HepG2 (cell line): ENCODE results near the gene CD9. TPM values are rescaled to one million over a fixed set of nuclear protein-coding genes. Genes with fewer than 3 reads are reported as not detected.

Source experiments
- BORCS8-MEF2B ChIP-seq: sonication (generic); formaldehyde crosslinking; IDR thresholded peaks from 2 replicates; pipeline ENCODE4 v1.8.0; 2022; ENCODE audit warnings: mild to moderate bottlenecking, missing genetic modification reagents
- CREM ChIP-seq, 2 experiments: sonication (generic) in 1 of 2; formaldehyde crosslinking in 1 of 2; IDR thresholded peaks; 2 replicates each; pipeline versions ENCODE4 v1.4.0 to v1.6.1; 2016 to 2020; ENCODE audit warnings: antibody characterized with exemption in 1 of 2, mild to moderate bottlenecking in 1 of 2, missing genetic modification reagents in 1 of 2
- DPF2 ChIP-seq: sonication (generic); formaldehyde crosslinking; IDR thresholded peaks from 2 replicates; pipeline ENCODE4 v1.4.0; 2020; ENCODE audit warnings: mild to moderate bottlenecking, low read depth, missing genetic modification reagents, borderline replicate concordance
- ELF1 ChIP-seq: sonication (generic); formaldehyde crosslinking; IDR thresholded peaks from 2 replicates; pipeline ENCODE4 v1.4.0; 2020; ENCODE audit warnings: missing genetic modification reagents
- ETV5 ChIP-seq: IDR thresholded peaks from 2 replicates; pipeline ENCODE4 v1.6.1; 2018; ENCODE audit warnings: missing biosample characterization, missing genetic modification reagents, inconsistent platforms, borderline replicate concordance
- GATAD2A ChIP-seq: IDR thresholded peaks from 2 replicates; pipeline ENCODE4 v1.6.1; 2016
- IKZF5 ChIP-seq: IDR thresholded peaks from 2 replicates; pipeline ENCODE4 v1.6.1; 2018; ENCODE audit warnings: missing genetic modification reagents, mild to moderate bottlenecking, missing compliant biosample characterization
- KLF16 ChIP-seq, 2 experiments: sonication (generic) in 1 of 2; formaldehyde crosslinking in 1 of 2; IDR thresholded peaks; 2 replicates each; pipeline versions ENCODE4 v1.6.1 to v1.8.0; 2016 to 2023; ENCODE audit warnings: missing genetic modification reagents in 2 of 2, missing compliant biosample characterization in 1 of 2
- NCOA2 ChIP-seq: sonication (generic); formaldehyde crosslinking; IDR thresholded peaks from 2 replicates; pipeline ENCODE4 v1.8.0; 2022; ENCODE audit warnings: inconsistent platforms
- NR2F6 ChIP-seq, 2 experiments: IDR thresholded peaks; 2 replicates each; pipeline ENCODE4 v1.6.1; 2016; ENCODE audit warnings: antibody characterized with exemption in 1 of 2, mild to moderate bottlenecking in 1 of 2
- PATZ1 ChIP-seq: sonication (generic); formaldehyde crosslinking; IDR thresholded peaks from 2 replicates; pipeline ENCODE4 v1.4.0; 2020; ENCODE audit warnings: missing genetic modification reagents
- PHF21A ChIP-seq: sonication (generic); formaldehyde crosslinking; IDR thresholded peaks from 2 replicates; pipeline ENCODE4 v1.5.0; 2020; ENCODE audit warnings: mild to moderate bottlenecking, missing genetic modification reagents
- RARA ChIP-seq: IDR thresholded peaks from 2 replicates; pipeline ENCODE4 v1.6.1; 2016; ENCODE audit warnings: missing genetic modification reagents, missing compliant biosample characterization
- RXRB ChIP-seq: IDR thresholded peaks from 2 replicates; pipeline ENCODE4 v1.6.1; 2016; ENCODE audit warnings: borderline replicate concordance, missing genetic modification reagents, missing compliant biosample characterization
- SOX6 ChIP-seq, 2 experiments: fragments of 450-650 bp in 1 of 2; sonication (generic) in 1 of 2; formaldehyde crosslinking in 1 of 2; IDR thresholded peaks; 2 replicates each; pipeline versions ENCODE4 v1.4.0 to v1.6.1; 2017 to 2020; ENCODE audit warnings: antibody characterized with exemption in 1 of 2, mild to moderate bottlenecking in 1 of 2, missing genetic modification reagents in 1 of 2
- SP5 ChIP-seq: IDR thresholded peaks from 2 replicates; pipeline ENCODE4 v1.6.1; 2016; ENCODE audit warnings: low read depth, borderline replicate concordance
- ZFP36L2 ChIP-seq: sonication (generic); formaldehyde crosslinking; IDR thresholded peaks from 2 replicates; pipeline ENCODE4 v1.4.0; 2020; ENCODE audit warnings: missing genetic modification reagents
- ZNF34 ChIP-seq: sonication (generic); formaldehyde crosslinking; IDR thresholded peaks from 2 replicates; pipeline ENCODE4 v1.4.0; 2020; ENCODE audit warnings: mild to moderate bottlenecking, missing genetic modification reagents, borderline replicate concordance
- ZNF350 ChIP-seq: sonication (generic); formaldehyde crosslinking; IDR thresholded peaks from 2 replicates; pipeline ENCODE4 v1.4.0; 2020; ENCODE audit warnings: mild to moderate bottlenecking, low read depth, missing genetic modification reagents, borderline replicate concordance
- ZNF609 ChIP-seq: sonication (generic); formaldehyde crosslinking; IDR thresholded peaks from 2 replicates; pipeline ENCODE4 v1.4.0; 2020; ENCODE audit warnings: mild to moderate bottlenecking, missing genetic modification reagents, borderline replicate concordance
- polyA plus RNA-seq, 8 experiments: library from polyadenylated mRNA; depleted of rRNA in 3 of 8; stranded (reverse) in 7 of 8; unstranded in 1 of 8; fragments of >200 nt; fragmentation: Illumina TruSeq in 4 of 8; extraction: Trizol in 4 of 8; gene quantifications; 2 replicates each; pipeline versions ENCODE4 v1.2.1 to v1.2.3, GENCODE V29; 2011 to 2016; ENCODE audit warnings: low read depth in 4 of 8, missing spikeins in 1 of 8, mixed read lengths in 1 of 8; ENCODE audit not compliant: insufficient read depth in 1 of 8
- total RNA-seq, 5 experiments: library from RNA; depleted of rRNA; stranded (reverse); fragments of >200 nt; fragmentation: Illumina TruSeq; extraction: Trizol; gene quantifications; 2 replicates each; pipeline ENCODE4 v1.2.3, GENCODE V29; 2016; ENCODE audit warnings: low read depth in 1 of 5

Gene CD9
- total and polyA plus RNA-seq, 2 of the 13 experiments (the other 11 are each of a cell fraction or from before 2014, with no cell fraction given) = 5.8 to 38.3 TPM

GRCh38 chr12:6235499-6235898 is 35.3 kb downstream of the CD9 start (continued):
- 0 out of 2 replicates have a peak, but pooled peaks have one; percentile 19 for TF ChIP-seq PHF21A
- peak; percentile 30; the same call in 1 of the 2 replicates for TF ChIP-seq IKZF5 (CRISPR knock-in tag)
- TF ChIP-seq DPF2 (CRISPR knock-in tag) = 0 out of 2 replicates have a peak, but pooled peaks have one; percentile 41
- peak; percentile 32; the same call in 1 of the 2 replicates for TF ChIP-seq ZNF609
- TF ChIP-seq ZNF34 (CRISPR knock-in tag) = no peak
- TF ChIP-seq SOX6 (IDR thresholded peaks at IDR 0.05) = no peak
- TF ChIP-seq SOX6 (CRISPR knock-in tag; IDR thresholded peaks at IDR 0.05) = peak; percentile 88
- peak; percentile 75; the same call in 1 of the 2 replicates for TF ChIP-seq ETV5 (CRISPR knock-in tag)
- peak; percentile 77 for TF ChIP-seq GATAD2A
- TF ChIP-seq ZNF350 = 0 out of 2 replicates have a peak, but pooled peaks have one; percentile 33
- no peak for TF ChIP-seq ZFP36L2
- peak; percentile 34; the same call in 1 of the 2 replicates for TF ChIP-seq NCOA2 (CRISPR knock-in tag)
- peak; percentile 47; the same call in 1 of the 2 replicates for TF ChIP-seq PATZ1 (CRISPR knock-in tag)
- no peak; the same call in 1 of the 2 replicates for TF ChIP-seq CREM (IDR thresholded peaks at IDR 0.05)
- no peak for TF ChIP-seq CREM (CRISPR knock-in tag; IDR thresholded peaks at IDR 0.05)
- TF ChIP-seq ELF1 (CRISPR knock-in tag) = peak; percentile 64
- TF ChIP-seq NR2F6 (IDR thresholded peaks at IDR 0.05) = no peak
- TF ChIP-seq NR2F6 (CRISPR knock-in tag; IDR thresholded peaks at IDR 0.05) = 0 out of 2 replicates have a peak, but pooled peaks have one; percentile 37
- TF ChIP-seq BORCS8-MEF2B (CRISPR knock-in tag) = no peak
- TF ChIP-seq KLF16 (CRISPR knock-in tag; IDR thresholded peaks at IDR 0.05) = peak in 1 of 2 experiments; percentile 41; a peak in 1 of 4 replicates
- TF ChIP-seq SP5 (CRISPR knock-in tag) = peak; percentile 86
- peak; percentile 28; the same call in 1 of the 2 replicates for TF ChIP-seq RARA (CRISPR knock-in tag)
- TF ChIP-seq RXRB = peak; percentile 51; the same call in 1 of the 2 replicates
